GM18508 (cell line): ENCODE data around the gene MAPKAP1.

ENCODE experiments used
- ATAC-seq: cut with Tn5 transposase; IDR thresholded peaks from one replicate; pipeline ENCODE4 v1.9.1; 2021; ENCODE audit warnings: moderate number of reproducible peaks; ENCODE audit not compliant: insufficient read depth, unreplicated experiment

Gene MAPKAP1

DNA sequence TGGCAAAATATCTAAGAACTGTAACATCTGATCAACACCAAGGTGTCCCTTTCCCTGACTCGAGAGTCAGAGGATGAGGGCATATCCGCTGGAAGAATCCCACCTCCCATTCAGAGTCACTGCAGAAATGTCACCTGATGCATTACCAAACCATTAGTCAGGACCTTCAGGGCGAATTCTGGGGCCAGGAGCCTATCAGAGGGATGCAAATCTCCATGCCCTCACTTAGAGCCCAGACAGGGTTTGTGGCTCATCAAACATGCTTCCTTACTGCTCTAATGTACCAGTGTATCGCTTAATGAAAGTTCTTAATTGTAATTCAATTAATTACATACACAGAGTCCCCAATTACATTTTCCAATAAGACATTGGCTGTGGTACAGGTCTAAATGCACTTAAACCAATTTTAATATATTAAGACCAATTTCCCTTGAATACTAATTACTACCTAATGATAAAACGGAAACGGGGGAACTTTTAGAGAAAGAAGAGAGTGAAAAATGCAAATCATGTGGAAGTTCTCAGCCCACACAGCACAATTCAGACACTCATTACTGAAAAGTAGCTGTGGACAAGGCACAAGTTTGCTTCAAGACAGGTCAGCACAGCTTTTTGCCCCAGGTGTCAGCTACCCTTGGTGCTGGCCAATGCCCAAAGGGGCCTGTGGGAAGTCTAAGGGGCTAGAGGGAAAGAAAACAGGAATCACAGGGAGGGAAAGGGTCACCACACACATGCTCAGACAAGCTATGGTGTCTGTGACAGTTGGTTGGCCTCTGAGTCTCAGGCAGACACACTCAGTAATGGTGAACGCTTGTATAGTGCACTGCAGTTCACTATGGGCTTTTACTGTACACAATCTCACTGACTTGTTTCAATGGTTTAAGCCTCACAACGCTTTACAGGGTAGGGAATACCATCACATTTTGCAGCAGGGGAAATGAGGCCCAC lies 211.6 kb downstream of the MAPKAP1 start:
- no peak for ATAC-seq

DNA sequence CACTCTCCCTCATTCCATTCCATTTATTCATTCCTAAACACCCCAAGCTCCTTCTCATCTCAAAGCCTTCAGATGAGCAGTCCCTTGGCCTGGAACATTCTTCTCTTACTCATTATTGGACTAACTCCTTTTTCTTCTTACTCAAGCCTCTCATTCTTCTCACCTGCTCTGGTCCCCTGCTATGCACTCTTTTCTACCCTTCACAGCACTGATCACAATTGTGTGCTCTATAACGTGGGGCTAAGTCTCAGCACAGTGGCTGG lies 212.4 kb downstream of the MAPKAP1 start:
- ATAC-seq = no peak

- no peak for ATAC-seq
Measured at GRCh38 chr9:125493881-125494652, 212.9 kb downstream of the MAPKAP1 start.

DNA sequence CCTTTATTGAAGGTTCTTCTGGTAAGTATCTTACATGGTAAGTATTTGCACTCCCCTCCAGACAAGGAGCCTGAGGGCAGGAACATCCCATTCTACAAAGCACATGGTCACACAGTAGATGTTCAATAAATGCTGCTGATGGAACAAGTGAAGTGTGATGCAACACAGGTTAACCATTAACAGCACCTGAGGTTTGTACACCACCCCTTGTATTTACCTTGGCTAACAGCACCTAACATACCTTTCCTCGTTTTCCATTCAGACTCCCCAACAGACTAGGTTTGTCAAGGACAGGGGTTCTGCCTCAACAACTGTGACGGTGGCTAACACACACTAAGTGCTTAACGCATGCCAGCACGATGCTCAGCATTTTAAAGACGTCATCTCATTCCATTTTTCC lies 213.6 kb downstream of the MAPKAP1 start:
- no peak for ATAC-seq

GRCh38 chr9:125492719-125493118 lies 214.3 kb downstream of the MAPKAP1 start:
- no peak for ATAC-seq

- no peak for ATAC-seq
Measured at GRCh38 chr9:125487842-125488241, 219.2 kb downstream of the MAPKAP1 start.

GRCh38 chr9:125486576-125486975 lies 220.4 kb downstream of the MAPKAP1 start:
- no peak for ATAC-seq

DNA sequence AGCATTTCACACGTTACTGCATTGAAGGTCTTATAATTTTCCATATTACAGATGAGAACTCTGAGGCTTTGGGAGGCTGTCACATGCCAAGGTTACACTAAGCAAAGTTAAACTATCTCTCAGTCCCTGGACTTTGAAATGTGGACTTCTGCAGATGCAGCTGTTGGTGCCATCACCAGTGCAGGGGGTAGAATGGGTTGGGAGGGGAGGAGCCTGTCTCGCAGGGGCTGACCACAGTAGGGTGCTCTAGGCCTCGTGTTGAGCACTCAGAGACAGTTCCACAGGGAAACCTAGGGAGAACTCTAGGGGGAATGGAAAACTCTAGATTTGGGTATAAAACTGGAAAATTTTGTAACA lies 220.9 kb downstream of the MAPKAP1 start:
- ATAC-seq = no peak

GRCh38 chr9:125485471-125486151 lies 221.4 kb downstream of the MAPKAP1 start:
- ATAC-seq = no peak

- no peak for ATAC-seq
Measured at GRCh38 chr9:125484350-125485282, 222.4 kb downstream of the MAPKAP1 start.

- no peak for ATAC-seq
Measured at GRCh38 chr9:125483697-125484096, 223.3 kb downstream of the MAPKAP1 start.

DNA sequence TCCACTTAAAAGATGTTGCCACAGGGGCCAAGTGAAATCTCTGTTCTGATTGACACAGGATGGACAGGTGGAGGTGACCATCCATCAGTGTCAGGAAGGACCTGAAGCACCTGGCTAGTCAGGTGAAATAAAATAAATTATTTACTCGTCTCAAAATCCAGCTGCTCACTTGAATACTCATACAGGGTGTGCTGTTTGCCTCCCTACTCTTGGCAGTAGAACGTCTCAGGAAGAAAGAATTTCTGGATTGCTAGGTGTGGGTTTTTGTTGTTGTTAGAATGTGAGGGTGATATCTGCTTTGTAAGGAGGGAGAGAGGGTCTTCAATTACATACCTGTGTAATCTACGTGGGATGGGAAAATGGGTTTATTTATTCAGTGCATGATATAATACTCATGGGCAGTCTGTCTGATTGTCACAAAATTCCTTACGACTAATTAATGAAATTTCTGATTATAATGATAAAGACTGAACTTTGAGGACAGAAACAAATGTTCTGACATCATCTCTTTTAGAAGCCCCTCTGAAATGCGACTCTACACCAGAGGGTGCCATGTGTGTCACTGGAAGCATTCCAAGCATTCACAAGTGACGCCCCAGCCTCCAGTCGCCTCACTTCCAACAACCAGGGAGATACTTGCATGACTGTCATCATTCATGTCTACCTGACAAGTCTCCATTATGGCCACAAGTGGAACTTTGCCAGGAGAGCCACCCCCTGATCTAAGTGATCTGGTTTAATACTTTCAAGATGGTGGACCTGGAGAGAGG lies 227.0 kb downstream of the MAPKAP1 start:
- no peak for ATAC-seq

GRCh38 chr9:125477089-125477544 lies 229.9 kb downstream of the MAPKAP1 start:
- no peak for ATAC-seq

DNA sequence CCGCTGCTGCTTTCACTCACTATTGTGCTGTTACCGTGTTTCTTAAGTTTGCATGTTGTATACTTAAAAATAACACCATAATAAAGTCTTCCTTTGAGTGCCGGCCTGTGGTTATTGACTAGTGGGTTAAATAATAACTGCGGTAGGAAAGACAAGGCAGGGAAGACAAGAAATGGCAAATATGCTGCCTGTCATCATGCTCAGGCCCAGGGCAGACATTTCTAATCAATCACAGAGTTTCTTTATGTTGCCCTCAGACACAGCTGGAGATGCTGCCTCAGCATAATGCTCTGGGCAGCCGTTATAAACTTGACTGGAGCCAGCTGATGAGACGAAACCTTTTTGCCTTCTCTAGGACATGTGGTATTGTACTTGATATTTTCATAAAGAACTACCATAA lies 230.4 kb downstream of the MAPKAP1 start:
- ATAC-seq = no peak

- no peak for ATAC-seq
Measured at GRCh38 chr9:125475385-125475784, 231.6 kb downstream of the MAPKAP1 start.

DNA sequence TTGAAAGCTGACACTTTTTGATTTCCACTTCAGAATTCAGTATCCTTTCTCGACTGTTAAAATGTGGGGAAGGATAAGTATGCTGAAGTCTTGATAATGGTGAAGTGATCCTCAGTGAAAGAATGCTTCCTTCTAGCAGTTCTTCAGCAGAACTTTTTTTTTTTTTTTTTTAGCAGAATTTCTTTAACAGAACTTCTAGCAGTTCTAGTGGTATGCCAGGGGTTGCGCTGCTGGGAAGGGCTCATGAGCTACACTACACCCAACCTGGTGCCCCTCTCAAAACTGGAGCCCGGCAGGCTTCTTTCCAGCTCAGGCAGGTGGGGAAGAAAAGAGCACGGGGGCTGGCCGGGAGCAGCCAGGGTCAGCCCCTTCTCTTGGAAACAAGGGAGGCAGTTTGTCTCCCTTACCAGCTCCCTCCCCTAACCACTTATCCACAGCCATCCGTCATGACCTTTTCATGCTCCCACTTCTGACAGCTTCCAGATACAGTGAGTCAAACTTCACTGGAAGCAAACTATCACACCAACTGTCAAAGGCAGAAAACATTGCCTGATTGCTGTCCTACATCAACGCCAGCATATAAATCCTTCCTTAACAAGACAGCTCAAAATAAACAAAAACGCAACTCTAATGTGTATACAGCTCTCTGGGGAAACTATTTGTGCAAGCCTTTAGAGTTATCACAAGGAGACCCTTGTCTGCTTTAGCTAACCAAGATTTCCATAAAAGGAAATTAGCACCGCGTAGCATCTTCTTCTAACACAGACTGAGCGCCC lies 233.9 kb downstream of the MAPKAP1 start:
- ATAC-seq = no peak

DNA sequence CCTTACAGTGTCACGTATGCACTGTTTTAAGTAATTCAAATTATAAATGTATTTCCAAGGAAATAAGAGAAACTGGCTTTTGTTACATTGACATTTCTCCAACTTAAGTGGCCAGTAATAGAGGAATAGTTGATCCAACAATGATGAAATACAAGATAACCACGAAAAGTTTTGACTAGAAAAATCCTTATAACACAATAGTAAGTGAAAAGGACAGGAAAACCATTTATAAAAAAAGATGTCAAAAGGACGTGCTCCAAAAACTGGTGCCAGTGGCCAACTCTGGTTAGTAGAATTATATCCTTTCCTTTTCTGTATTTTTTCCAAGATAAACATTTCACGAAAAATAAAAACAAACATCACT lies 234.5 kb downstream of the MAPKAP1 start:
- no peak for ATAC-seq

DNA sequence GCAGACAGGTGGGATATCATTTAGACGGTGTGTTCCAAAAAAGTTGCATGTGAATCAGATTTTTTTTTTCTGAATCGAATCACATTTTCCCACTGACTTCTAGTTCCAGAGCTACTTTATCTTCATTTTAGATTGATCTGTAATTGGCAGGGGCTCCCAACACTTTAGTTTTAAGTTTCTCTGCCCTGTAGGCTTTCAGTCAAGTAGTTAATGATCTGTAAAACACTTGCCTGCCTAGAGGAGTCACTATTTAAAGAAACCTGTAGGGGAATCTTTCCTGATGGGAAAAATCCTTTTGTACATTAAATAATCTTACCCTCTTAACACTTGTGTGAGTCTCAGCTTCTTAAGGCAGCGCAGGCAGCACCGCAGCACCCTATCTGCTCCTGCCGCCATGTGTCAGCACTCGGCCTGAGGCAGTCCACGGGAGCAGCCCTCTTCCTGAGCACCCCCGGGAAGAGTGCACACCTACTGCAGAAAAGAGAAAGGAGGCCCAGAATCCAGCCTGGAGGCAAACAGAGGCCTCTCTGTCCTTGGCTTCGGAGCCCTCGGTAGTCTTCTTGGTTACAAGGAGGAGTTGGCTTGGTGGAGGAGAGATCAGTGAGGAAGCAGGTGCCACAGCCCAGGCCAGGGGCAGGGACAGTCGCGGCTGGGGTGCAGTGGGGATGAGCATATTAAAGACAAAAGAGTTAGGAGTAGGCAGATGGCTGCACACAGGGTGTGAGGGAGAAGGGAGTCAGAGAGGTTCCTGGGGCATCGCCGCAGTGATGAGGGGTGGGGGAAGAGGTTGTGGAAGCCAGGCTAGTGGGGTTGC lies 236.0 kb downstream of the MAPKAP1 start:
- no peak for ATAC-seq
